Esophagus muscularis mucosa (tissue), 4 donors: ENCODE data around the gene PRKD1.

Experiments used
- EP300 ChIP-seq: sonication (generic); formaldehyde crosslinking; IDR thresholded peaks from one replicate; pipeline ENCODE4 v1.6.1; 2017; ENCODE audit warnings: antibody characterized with exemption
- POLR2AphosphoS5 ChIP-seq, 2 donors: sonication (generic); formaldehyde crosslinking; IDR thresholded peaks; one replicate each; pipeline ENCODE4 v1.6.1; 2017; ENCODE audit warnings: antibody characterized with exemption in 2 of 2
- TF ChIP-seq, protein P1 (sequence below), 3 experiments: fragments of 200-600 bp in 2 of 3; fragments of 450-650 bp in 1 of 3; sonication (generic) in 2 of 3; IDR thresholded peaks; one replicate each; pipeline ENCODE4 v1.5.1; 2017 to 2019; ENCODE audit warnings: antibody characterized with exemption in 3 of 3, mild to moderate bottlenecking in 2 of 3, moderate library complexity in 1 of 3

DNA sequence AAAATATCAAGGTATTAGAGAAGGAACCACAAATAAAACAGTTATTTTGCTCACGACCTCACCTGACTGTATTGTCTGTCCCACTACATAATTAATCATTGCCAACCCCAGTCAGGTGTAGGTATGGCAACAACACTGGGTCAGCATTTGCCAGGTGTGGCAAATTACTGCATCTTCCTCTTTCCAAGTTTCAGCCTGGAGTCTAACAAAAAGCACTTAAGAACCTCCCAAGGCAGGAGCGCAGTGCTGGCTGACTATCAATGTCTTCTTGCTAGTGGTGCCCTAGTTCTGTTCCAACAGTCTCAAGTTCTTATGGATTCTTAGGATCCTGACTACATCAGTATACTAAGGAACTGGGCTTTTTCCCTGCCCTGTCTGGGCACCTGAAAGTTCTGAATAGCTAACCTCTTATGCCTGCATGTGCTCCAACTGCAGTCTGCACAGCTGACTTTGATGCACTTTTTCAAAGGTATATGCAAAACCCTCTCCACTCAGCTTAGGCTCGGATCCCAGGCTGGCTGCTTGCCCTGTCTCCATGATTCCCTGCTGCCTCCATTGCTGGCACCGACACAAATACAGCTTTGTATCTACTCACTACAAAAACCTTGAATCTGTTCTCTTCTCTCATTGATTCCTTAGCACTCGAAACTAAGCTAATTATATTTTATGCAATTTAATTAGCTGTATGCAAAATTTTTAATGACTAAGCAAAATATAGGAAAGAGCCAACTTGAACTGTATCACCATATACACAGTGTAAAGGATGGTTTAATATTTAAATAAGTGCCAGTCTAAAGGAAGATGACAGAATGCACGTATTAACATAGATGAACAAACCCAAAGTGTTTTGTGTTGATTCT, 113.3 kb downstream of the PRKD1 start:
- TF ChIP-seq, protein P1, sequence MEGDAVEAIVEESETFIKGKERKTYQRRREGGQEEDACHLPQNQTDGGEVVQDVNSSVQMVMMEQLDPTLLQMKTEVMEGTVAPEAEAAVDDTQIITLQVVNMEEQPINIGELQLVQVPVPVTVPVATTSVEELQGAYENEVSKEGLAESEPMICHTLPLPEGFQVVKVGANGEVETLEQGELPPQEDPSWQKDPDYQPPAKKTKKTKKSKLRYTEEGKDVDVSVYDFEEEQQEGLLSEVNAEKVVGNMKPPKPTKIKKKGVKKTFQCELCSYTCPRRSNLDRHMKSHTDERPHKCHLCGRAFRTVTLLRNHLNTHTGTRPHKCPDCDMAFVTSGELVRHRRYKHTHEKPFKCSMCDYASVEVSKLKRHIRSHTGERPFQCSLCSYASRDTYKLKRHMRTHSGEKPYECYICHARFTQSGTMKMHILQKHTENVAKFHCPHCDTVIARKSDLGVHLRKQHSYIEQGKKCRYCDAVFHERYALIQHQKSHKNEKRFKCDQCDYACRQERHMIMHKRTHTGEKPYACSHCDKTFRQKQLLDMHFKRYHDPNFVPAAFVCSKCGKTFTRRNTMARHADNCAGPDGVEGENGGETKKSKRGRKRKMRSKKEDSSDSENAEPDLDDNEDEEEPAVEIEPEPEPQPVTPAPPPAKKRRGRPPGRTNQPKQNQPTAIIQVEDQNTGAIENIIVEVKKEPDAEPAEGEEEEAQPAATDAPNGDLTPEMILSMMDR (IDR thresholded peaks at IDR 0.05), result no peak
- TF ChIP-seq EP300 (no peak), POLR2AphosphoS5 (IDR thresholded peaks at IDR 0.05) (no peak)
